DMS 273 treated with DMSO at 0.1 percent for 48 hours (cell line): ENCODE data around the gene MAGI2.

ENCODE experiments used
- DNase-seq: peaks from one replicate; lab custom pipeline; 2025; lab: John Stamatoyannopoulos, UW

Gene MAGI2

GRCh38 chr7:79453558-79454360, at the start of gene MAGI2:
Gene MAGI2 (minus strand): TSS chr7:79453667. CDS start chr7:79453320, 347 bp downstream.
- peak; percentile 35 for DNase-seq

GRCh38 chr7:79502151-79502550, 48.7 kb upstream of the MAGI2 start:
- no peak for DNase-seq

GRCh38 chr7:79500759-79501158, 47.3 kb upstream of the MAGI2 start:
- no peak for DNase-seq

- no peak for DNase-seq
Measured at GRCh38 chr7:79497728-79498127, 44.3 kb upstream of the MAGI2 start.

- no peak for DNase-seq
Measured at GRCh38 chr7:79495544-79496272, 42.2 kb upstream of the MAGI2 start.

GRCh38 chr7:79494046-79494445, 40.6 kb upstream of the MAGI2 start:
- DNase-seq, result no peak

GRCh38 chr7:79489371-79489770, 35.9 kb upstream of the MAGI2 start:
- DNase-seq, result no peak

- DNase-seq, result no peak
Measured at GRCh38 chr7:79478386-79478785, 24.9 kb upstream of the MAGI2 start.

- no peak for DNase-seq
Measured at GRCh38 chr7:79475455-79475854, 22.0 kb upstream of the MAGI2 start.

- DNase-seq, result no peak
Measured at GRCh38 chr7:79471699-79472098, 18.2 kb upstream of the MAGI2 start.

- DNase-seq, result no peak
Measured at GRCh38 chr7:79471283-79471682, 17.8 kb upstream of the MAGI2 start.

- no peak for DNase-seq
Measured at GRCh38 chr7:79465551-79465950, 12.1 kb upstream of the MAGI2 start.

- no peak for DNase-seq
Measured at GRCh38 chr7:79464051-79464450, 10.6 kb upstream of the MAGI2 start.

- no peak for DNase-seq
Measured at GRCh38 chr7:79462390-79462789, 8.9 kb upstream of the MAGI2 start.

- no peak for DNase-seq
Measured at GRCh38 chr7:79461660-79462059, 8.2 kb upstream of the MAGI2 start.

GRCh38 chr7:79459381-79459780, 5.9 kb upstream of the MAGI2 start:
- no peak for DNase-seq

- DNase-seq, result no peak
Measured at GRCh38 chr7:79458796-79459195, 5.3 kb upstream of the MAGI2 start.

GRCh38 chr7:79455173-79455790, 1.8 kb upstream of the MAGI2 start:
- DNase-seq, result no peak

GRCh38 chr7:79454361-79454960, 994 bp upstream of the MAGI2 start:
- DNase-seq, result no peak

GRCh38 chr7:79453266-79453557, 255 bp downstream of the MAGI2 start:
- no peak for DNase-seq

- no peak for DNase-seq
Measured at GRCh38 chr7:79452495-79453265, 787 bp downstream of the MAGI2 start.

GRCh38 chr7:79452032-79452494, 1.4 kb downstream of the MAGI2 start:
- peak; percentile 81 for DNase-seq
